SU-DHL-6 (cell line): ENCODE results near the gene BLMH.
A peak's percentile ranks its signal among the peaks of the same experiment; 100 is the strongest.

Experiments
- H2AFZ ChIP-seq: fragments of 200-600 bp; sonication (generic); 2 replicates; pipeline ENCODE4 v1.6.1; 2014; ENCODE audit warnings: low read depth, mild to moderate bottlenecking, moderate library complexity, mixed read lengths, antibody characterized with exemption, low read length; ENCODE audit not compliant: severe bottlenecking
- H3F3A ChIP-seq: fragments of 200-600 bp; shearing (Covaris generic); 2 replicates; pipeline ENCODE4 v1.6.0; 2016; ENCODE audit warnings: antibody characterized with exemption, mild to moderate bottlenecking; ENCODE audit not compliant: insufficient read depth
- H3K27ac ChIP-seq: fragments of 200-600 bp; sonication (generic); 2 replicates; pipeline ENCODE4 v1.5.1; 2016; ENCODE audit warnings: low read depth, mild to moderate bottlenecking, low read length, moderate library complexity, mixed read lengths
- H3K27me3 ChIP-seq: fragments of 200-600 bp; sonication (generic), shearing (Covaris generic); 2 replicates; pipeline ENCODE4 v1.6.0; 2014; ENCODE audit warnings: mild to moderate bottlenecking, low read length
- H3K36me3 ChIP-seq: fragments of 200-600 bp; sonication (generic); 2 replicates; pipeline ENCODE4 v1.6.1; 2014; ENCODE audit warnings: mild to moderate bottlenecking, low read length, mixed read lengths
- H3K4me2 ChIP-seq: fragments of 300-600, 200-600 bp; shearing (Covaris generic), sonication (generic); 2 replicates; pipeline ENCODE4 v1.6.0; 2014; ENCODE audit warnings: low read length, low read depth, mild to moderate bottlenecking; ENCODE audit not compliant: poor library complexity, severe bottlenecking
- H3K4me3 ChIP-seq: fragments of 200-600 bp; sonication (generic); 2 replicates; pipeline ENCODE4 v1.5.1; 2014; ENCODE audit warnings: antibody characterized with exemption, low read length, mild to moderate bottlenecking, mixed read lengths; ENCODE audit not compliant: insufficient read depth, poor library complexity, severe bottlenecking
- H3K79me2 ChIP-seq: fragments of 200-600 bp; sonication (generic); 2 replicates; pipeline ENCODE4 v1.6.1; 2014; ENCODE audit warnings: mild to moderate bottlenecking, low read length, moderate library complexity; ENCODE audit not compliant: insufficient read depth
- H3K9ac ChIP-seq: fragments of 200-600 bp; sonication (generic); 2 replicates; pipeline ENCODE4 v1.7.0; 2014; ENCODE audit warnings: mild to moderate bottlenecking, low read length
- H3K9me2 ChIP-seq: fragments of 200-600 bp; sonication (generic); replicated peaks from 2 replicates; pipeline ENCODE4 v1.6.1; 2014; ENCODE audit warnings: low read length; ENCODE audit not compliant: insufficient read depth
- H3K9me3 ChIP-seq: fragments of 200-600 bp; sonication (generic); 2 replicates; pipeline ENCODE4 v1.6.1; 2014; ENCODE audit warnings: low read length, mixed read lengths; ENCODE audit not compliant: insufficient read depth
- H4K20me1 ChIP-seq: fragments of 200-600 bp; sonication (generic); 2 replicates; pipeline ENCODE4 v1.6.1; 2014; ENCODE audit warnings: low read depth, mild to moderate bottlenecking, antibody characterized with exemption, low read length, moderate library complexity, mixed read lengths
- CTCF ChIP-seq: fragments of 200-600 bp; sonication (generic); IDR thresholded peaks from one replicate; pipeline ENCODE4 v1.5.1; 2017; ENCODE audit warnings: antibody characterized with exemption, mild to moderate bottlenecking, low read length, moderate library complexity; ENCODE audit not compliant: insufficient read depth, poor library complexity, severe bottlenecking
- EZH2phosphoT487 ChIP-seq: fragments of 200-600 bp; sonication (generic), shearing (Covaris generic); conservative IDR thresholded peaks from 2 replicates; pipeline ENCODE4 v1.6.1; 2018; ENCODE audit warnings: mild to moderate bottlenecking, antibody characterized with exemption, low read length, moderate library complexity, mixed read lengths

BLMH gene

DNA sequence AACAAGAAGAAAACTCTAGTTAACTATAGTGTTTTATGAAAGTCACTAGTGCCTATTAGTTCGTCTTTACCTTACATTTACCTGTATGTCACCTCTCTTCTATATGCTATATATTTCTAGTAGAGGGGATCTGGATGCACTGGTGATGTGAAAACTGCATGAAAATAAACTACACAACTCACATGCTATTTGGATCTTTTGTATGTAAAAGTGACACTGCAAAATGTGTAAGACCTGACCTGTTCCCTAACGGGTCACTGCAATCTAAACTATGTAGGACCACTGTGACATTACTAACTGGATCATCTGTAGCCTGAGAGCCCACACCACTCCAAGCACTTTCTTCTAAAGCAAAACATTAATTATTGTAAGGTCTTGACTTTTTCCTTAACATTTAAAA lies 1.7 kb downstream of the BLMH start:
- no peaks in the 10 kb centered on the region for H3K9me2 ChIP-seq
- H3K9ac ChIP-seq, result peak overlapping the region; percentile 92
- H3K27ac ChIP-seq, result no peak overlapping the region
- no peaks in the 10 kb centered on the region for H3K9me3 ChIP-seq
- H2AFZ ChIP-seq, result no peak overlapping the region
- peaks cover 38% of the 10 kb centered on the region for H3K36me3 ChIP-seq
- peaks cover 27% of the 10 kb centered on the region for H3K79me2 ChIP-seq
- no peak for TF ChIP-seq CTCF
- no peak for TF ChIP-seq EZH2phosphoT487
- H3K27me3 ChIP-seq, result no peaks in the 10 kb centered on the region
- H3F3A ChIP-seq, result peaks cover 15% of the 10 kb centered on the region
- H4K20me1 ChIP-seq, result no peaks in the 10 kb centered on the region
- H3K4me3 ChIP-seq, result peak overlapping the region; percentile 79
- H3K4me2 ChIP-seq, result peak overlapping the region; percentile 80

DNA sequence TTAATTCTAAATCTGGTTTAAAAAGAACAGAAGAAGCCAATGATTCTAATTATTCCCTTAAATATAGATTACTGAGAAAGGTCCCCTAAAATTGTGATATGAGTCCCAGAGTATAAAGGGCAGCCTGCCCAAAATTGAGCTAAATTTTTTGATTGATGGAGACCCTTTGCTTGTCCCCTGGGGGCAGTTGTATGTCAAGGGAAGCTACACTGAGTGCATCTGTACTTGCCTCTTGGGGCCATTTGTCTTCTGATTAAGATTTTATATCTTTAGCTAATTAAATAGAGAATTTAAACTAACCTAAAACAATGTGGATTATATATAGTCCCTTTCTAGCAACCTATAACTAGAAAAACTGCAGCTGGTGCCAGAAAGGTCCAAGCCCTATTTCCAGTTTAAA lies 12.6 kb downstream of the BLMH start:
- peaks cover 3% of the 10 kb centered on the region; the same call in 1 of the 2 replicates for H3F3A ChIP-seq
- no peaks in the 10 kb centered on the region for H3K79me2 ChIP-seq
- H3K27me3 ChIP-seq, result no peaks in the 10 kb centered on the region
- H3K9me2 ChIP-seq, result no peaks in the 10 kb centered on the region
- H3K36me3 ChIP-seq, result peaks cover 26% of the 10 kb centered on the region
- H3K4me3 ChIP-seq, result no peak overlapping the region
- TF ChIP-seq CTCF (no peak), EZH2phosphoT487 (no peak)
- no peak overlapping the region for H3K4me2 ChIP-seq
- no peaks in the 10 kb centered on the region for H4K20me1 ChIP-seq
- no peak overlapping the region for H3K27ac ChIP-seq
- H3K9ac ChIP-seq, result no peak overlapping the region
- no peaks in the 10 kb centered on the region for H3K9me3 ChIP-seq
- H2AFZ ChIP-seq, result no peak overlapping the region

DNA sequence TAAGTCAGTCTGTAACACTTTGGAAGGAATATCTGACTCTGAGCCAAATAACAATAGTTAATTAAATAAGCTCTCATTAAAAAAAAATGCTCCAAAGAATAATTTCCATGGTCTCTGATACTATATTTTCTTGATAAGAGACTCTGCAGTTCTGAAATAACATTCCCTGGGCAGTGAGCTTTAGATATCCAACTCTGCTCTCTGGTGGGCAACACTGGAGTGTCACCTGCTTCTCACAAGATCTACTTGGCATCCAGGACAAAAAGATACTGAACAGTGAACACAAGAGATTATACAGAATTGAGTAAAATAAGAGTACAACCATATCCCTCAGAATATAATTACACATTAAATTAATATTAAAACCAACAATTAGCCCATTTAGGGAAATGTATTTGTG lies 13.7 kb downstream of the BLMH start:
- Histone ChIP-seq H3K9me2 (no peaks in the 10 kb centered on the region), H3K9me3 (no peaks in the 10 kb centered on the region), H3K79me2 (no peaks in the 10 kb centered on the region), H3K27me3 (no peaks in the 10 kb centered on the region), H3K27ac (no peak overlapping the region), H3K9ac (no peak overlapping the region), H3K36me3 (peaks cover 29% of the 10 kb centered on the region; the same call in 1 of the 2 replicates), H3K4me3 (no peak overlapping the region), H3K4me2 (no peak overlapping the region), H4K20me1 (no peaks in the 10 kb centered on the region), H3F3A (no peaks in the 10 kb centered on the region; the same call in 1 of the 2 replicates), H2AFZ (no peak overlapping the region)
- TF ChIP-seq CTCF (no peak), EZH2phosphoT487 (no peak)
